Transverse colon (tissue), 3 donors: ENCODE measurements around the gene LNX1.

Source experiments
- POLR2A ChIP-seq: fragments of 450-650 bp; IDR thresholded peaks from one replicate; pipeline ENCODE4 v1.6.1; 2016; ENCODE audit warnings: antibody characterized with exemption, mild to moderate bottlenecking, moderate library complexity
- TF ChIP-seq, protein P1 (sequence below), 5 experiments: fragments of 200-600 bp in 3 of 5; fragments of 450-650 bp in 2 of 5; sonication (generic) in 3 of 5; IDR thresholded peaks; 1 replicate in 2 of 5; 2 replicates in 3 of 5; pipeline ENCODE4 v1.5.1; 2016 to 2017; ENCODE audit warnings: antibody characterized with exemption in 5 of 5, inconsistent platforms in 3 of 5, mild to moderate bottlenecking in 2 of 5, moderate library complexity in 1 of 5

DNA sequence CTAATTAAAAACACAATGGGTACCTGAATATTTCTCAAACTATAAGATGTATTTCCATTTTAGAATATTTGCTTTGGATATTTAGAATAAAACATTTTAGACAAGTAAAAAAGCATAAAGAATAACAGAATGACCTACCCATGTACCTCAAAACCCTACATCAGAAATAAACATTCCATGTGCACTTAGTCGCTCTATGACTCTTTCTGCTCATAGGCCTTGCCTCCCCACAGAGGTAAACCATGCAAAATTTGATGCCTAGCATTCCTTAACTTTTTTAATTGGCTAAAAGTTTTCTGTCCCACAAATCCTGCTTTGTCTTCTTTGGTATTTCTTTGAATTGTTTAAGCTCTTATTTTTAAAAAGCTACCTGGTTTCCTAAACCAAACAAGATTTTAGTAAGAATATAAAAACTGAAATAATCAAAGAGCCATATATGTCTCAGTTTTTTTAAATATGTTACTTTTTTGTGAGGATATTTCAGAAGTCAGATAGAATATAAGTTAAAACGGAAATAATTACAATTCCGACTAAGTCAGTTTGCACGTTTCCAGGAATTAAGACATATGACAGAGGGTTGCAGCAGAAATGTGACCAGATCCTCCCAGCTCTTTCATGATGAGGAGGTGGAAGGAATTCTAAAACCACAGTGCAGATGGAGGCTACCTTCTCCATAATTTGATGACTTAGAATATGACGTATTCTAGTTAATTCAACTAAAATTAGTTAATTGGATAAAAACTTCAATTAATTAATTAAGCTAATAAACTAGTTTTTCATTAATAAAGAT lies 111.4 kb downstream of the LNX1 start:
- TF ChIP-seq, protein P1, sequence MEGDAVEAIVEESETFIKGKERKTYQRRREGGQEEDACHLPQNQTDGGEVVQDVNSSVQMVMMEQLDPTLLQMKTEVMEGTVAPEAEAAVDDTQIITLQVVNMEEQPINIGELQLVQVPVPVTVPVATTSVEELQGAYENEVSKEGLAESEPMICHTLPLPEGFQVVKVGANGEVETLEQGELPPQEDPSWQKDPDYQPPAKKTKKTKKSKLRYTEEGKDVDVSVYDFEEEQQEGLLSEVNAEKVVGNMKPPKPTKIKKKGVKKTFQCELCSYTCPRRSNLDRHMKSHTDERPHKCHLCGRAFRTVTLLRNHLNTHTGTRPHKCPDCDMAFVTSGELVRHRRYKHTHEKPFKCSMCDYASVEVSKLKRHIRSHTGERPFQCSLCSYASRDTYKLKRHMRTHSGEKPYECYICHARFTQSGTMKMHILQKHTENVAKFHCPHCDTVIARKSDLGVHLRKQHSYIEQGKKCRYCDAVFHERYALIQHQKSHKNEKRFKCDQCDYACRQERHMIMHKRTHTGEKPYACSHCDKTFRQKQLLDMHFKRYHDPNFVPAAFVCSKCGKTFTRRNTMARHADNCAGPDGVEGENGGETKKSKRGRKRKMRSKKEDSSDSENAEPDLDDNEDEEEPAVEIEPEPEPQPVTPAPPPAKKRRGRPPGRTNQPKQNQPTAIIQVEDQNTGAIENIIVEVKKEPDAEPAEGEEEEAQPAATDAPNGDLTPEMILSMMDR (IDR thresholded peaks at IDR 0.05), result no peak
- TF ChIP-seq POLR2A, result no peak
